Body of pancreas (tissue), 4 donors: ENCODE data around the gene BTNL8. TPM values are rescaled to one million over a fixed set of nuclear protein-coding genes. Genes with fewer than 3 reads are reported as not detected.

Experiments
- ATAC-seq: fragments of 150-250 bp; one replicate; pipeline ENCODE4 v1.9.1; 2016
- DNase-seq, 4 donors: peaks; one replicate each; pipeline ENCODE4 v3.0.0-alpha.2; 2019
- H3K27ac ChIP-seq, 4 donors: fragments of 200-600 bp; sonication (generic); 1 replicate in 3 of 4; 2 replicates in 1 of 4; pipeline versions ENCODE4 v1.5.1 to v1.6.1; 2016 to 2019; ENCODE audit warnings: mild to moderate bottlenecking in 1 of 4, mixed read lengths in 1 of 4, moderate library complexity in 1 of 4
- H3K27me3 ChIP-seq, 2 donors: fragments of 200-600 bp; sonication (generic); one replicate each; pipeline ENCODE4 v1.6.0; 2016; ENCODE audit warnings: mild to moderate bottlenecking in 1 of 2
- H3K36me3 ChIP-seq, 2 donors: fragments of 200-600 bp; sonication (generic); replicated peaks in 1 of 2; 2 replicates each; pipeline ENCODE4 v1.5.1; 2016; ENCODE audit warnings: low read depth in 2 of 2; ENCODE audit not compliant: insufficient read depth in 1 of 2
- H3K4me1 ChIP-seq: fragments of 200-600 bp; sonication (generic); one replicate; pipeline ENCODE4 v1.6.0; 2016
- H3K4me3 ChIP-seq, 2 donors: fragments of 200-600 bp; sonication (generic); 1 replicate in 1 of 2; 2 replicates in 1 of 2; pipeline ENCODE4 v1.5.1; 2016 to 2019
- H3K9me3 ChIP-seq, 3 donors: fragments of 200-600 bp; sonication (generic); 1 replicate in 2 of 3; 2 replicates in 1 of 3; pipeline ENCODE4 v1.5.1; 2016
- POLR2A ChIP-seq, 3 donors: fragments of 450-650 bp; IDR thresholded peaks; one replicate each; pipeline ENCODE4 v1.6.1; 2016; ENCODE audit warnings: antibody characterized with exemption in 3 of 3, mild to moderate bottlenecking in 2 of 3
- WGBS, 2 donors: methylation state at CpG; one replicate each; pipeline ENCODE4 v1.1.5; 2017; 5-methylcytosine and 5-hydroxymethylcytosine counted together
- intact Hi-C: fragments of 100-400 bp; cut with DNase I; formaldehyde crosslinking; loops from one replicate; pipeline ENCODE4 v1.15.1; 2023
- total RNA-seq, 2 donors: library from RNA; depleted of rRNA; stranded (reverse); fragments of >200 nt; gene quantifications; one replicate each; pipeline ENCODE4 v1.1.0, GENCODE V29; 2016
- TF ChIP-seq, protein P1 (sequence below), 7 experiments: fragments of 450-650 bp in 4 of 7; fragments of 200-600 bp in 3 of 7; sonication (generic) in 3 of 7; IDR thresholded peaks; one replicate each; pipeline ENCODE4 v1.5.1; 2016 to 2019; ENCODE audit warnings: antibody characterized with exemption in 7 of 7

The BTNL8 gene
- total RNA-seq, 2 donors from 2014 or later: 1.0 TPM; not detected in 1

DNA sequence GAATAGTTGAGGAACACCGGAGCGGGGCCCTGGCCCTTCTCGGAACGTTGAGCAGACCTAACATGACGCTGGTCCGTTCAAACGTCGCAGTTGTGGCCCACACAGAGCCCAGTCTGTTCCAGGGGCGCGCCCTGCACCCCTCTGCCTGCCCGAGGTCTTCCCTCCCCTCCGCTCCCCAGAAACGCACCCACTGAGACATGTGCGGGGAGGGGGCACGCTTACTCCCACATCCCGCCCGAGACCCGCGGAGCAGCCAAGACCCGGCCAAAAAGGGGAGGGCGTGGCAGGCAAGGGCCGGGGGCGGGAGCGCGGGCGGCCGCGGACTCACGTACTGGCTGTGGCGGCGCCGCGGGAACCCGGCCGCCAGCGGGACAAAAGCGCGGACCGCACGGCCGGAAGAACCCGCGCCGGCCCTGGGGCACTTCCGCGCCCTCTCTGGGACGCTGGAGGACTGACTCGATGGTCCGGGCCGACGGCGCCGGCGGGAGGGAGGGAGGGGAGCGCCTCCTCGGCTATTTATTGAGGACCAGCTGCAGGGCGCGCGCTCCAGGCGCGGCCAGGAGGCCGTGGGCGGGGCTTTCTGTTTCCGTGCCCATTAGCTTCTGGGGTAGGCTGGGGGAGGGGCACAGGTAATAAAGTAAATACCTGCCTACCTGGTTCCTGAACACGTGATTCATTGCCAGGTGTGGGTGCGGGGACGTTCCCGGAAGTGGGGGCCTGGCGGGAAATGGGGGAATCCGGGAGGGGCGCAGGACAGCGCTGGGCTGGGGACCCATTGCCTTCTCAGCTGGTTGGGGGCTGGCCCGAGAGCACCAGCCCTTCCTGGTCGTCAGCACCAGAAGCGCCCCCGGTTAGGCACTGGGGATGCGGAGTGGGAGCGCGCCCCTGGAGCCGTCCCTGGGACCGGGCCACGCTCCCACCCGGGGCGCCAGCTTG is 37.8 kb upstream of the BTNL8 start, which contains the start of gene ZFP62:
Gene ZFP62 (minus strand): TSS at position 390 of the 936 bp plus-strand sequence. CDS start 57 bp downstream, at position 333.
- H3K27me3 ChIP-seq: no peaks in the 10 kb centered on the region
- ATAC-seq: peak; percentile 93
- H3K36me3 ChIP-seq: peaks cover 0 to 1% of the 10 kb centered on the region in 2 donors
- WGBS, 2 donors: 1% methylated on average over 14 to 82 of the region's 84 CpGs
- H3K27ac ChIP-seq: peak within 1 kb of the TSS; percentile 87 to 95 (median 92)
- intact Hi-C loops: loop anchor here (10.0 kb wide), 1 partner anchor 294 kb away; no protein-coding TSS in a partner anchor
- no peaks in the 10 kb centered on the region for H3K9me3 ChIP-seq
- peak; percentile 93 to 97 (median 96) for DNase-seq
- H3K4me1 ChIP-seq: peaks cover 21% of the 10 kb centered on the region
- peak within 1 kb of the TSS; percentile 67 to 92 for H3K4me3 ChIP-seq
- TF ChIP-seq POLR2A (IDR thresholded peaks at IDR 0.05): peak; percentile 67 to 86 (median 85)
- TF ChIP-seq, protein P1, sequence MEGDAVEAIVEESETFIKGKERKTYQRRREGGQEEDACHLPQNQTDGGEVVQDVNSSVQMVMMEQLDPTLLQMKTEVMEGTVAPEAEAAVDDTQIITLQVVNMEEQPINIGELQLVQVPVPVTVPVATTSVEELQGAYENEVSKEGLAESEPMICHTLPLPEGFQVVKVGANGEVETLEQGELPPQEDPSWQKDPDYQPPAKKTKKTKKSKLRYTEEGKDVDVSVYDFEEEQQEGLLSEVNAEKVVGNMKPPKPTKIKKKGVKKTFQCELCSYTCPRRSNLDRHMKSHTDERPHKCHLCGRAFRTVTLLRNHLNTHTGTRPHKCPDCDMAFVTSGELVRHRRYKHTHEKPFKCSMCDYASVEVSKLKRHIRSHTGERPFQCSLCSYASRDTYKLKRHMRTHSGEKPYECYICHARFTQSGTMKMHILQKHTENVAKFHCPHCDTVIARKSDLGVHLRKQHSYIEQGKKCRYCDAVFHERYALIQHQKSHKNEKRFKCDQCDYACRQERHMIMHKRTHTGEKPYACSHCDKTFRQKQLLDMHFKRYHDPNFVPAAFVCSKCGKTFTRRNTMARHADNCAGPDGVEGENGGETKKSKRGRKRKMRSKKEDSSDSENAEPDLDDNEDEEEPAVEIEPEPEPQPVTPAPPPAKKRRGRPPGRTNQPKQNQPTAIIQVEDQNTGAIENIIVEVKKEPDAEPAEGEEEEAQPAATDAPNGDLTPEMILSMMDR (IDR thresholded peaks at IDR 0.05): peak in 3 of 7 experiments; percentile 6 to 31 (median 24)

DNA sequence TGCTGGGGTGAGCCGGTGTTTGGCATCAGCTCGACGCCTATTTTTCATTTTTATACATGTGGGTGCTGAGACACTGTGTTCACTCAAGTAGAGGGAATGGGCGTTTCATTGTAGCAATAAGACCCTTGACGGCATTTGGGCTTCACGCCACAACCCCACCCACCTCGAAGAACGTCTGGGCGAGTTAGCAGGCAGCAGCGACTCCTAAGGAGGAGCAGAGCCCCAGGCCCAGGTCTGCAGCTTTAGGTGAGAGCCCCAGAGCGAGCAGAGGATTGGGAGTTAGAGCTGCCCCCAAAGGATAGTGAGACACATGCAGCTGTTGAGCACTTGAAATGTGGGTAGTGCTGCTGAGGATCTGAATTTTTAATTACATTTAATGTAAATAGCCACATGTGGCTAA is 36.3 kb upstream of the BTNL8 start:
- Histone ChIP-seq H3K27me3 (no peaks in the 10 kb centered on the region), H3K4me3 (no peak overlapping the region), H3K27ac (no peak overlapping the region), H3K36me3 (no peaks in the 10 kb centered on the region), H3K9me3 (no peaks in the 10 kb centered on the region), H3K4me1 (peaks cover 29% of the 10 kb centered on the region)
- DNase-seq (no peak), ATAC-seq (no peak)
- intact Hi-C loops: loop anchor here (10.0 kb wide), 1 partner anchor 292 kb away; no protein-coding TSS in a partner anchor
- 67 to 69% methylated on average over 10 to 11 of the region's 11 CpGs for WGBS, 2 donors
- TF ChIP-seq, protein P1 (IDR thresholded peaks at IDR 0.05): no peak
- TF ChIP-seq POLR2A (IDR thresholded peaks at IDR 0.05): no peak

DNA sequence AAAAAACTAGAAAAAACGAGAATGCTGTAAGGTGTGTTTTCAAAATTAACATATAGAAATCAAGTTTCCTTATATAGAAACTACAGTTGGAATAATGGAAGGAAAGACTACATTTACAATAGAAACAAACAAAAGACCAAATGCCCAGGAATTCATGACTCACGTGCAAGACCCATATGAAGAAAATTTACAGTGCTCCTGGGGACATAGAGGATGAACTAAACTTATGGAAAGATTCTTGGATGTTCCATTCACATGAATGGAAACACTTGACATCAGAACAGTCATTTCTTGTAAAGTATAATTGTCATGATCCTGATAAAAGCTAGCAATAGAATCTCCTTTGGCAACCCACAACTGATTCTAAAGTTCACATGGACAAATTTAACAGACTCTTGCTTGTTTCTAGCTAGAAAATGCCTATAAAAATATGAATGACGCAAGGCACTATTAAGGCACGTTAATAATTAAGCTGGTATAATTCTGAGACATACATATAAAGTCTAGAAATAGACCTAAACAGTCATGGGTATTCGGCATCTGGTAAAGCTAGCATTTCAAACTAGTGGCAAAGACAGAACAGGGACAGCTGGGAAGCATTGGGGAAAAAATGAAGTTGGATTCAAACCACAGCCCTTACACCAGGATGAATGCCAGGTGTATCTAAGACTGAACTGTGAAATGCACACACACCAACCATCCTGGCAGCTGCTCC is 32.8 kb upstream of the BTNL8 start:
- 26 to 30% methylated on average over 5 of the region's 5 CpGs for WGBS, 2 donors
- Histone ChIP-seq H3K27me3 (no peaks in the 10 kb centered on the region), H3K27ac (peak overlapping the region; percentile 56 to 64 (median 58)), H3K4me3 (no peak overlapping the region), H3K4me1 (peaks cover 31% of the 10 kb centered on the region), H3K36me3 (no peaks in the 10 kb centered on the region), H3K9me3 (no peaks in the 10 kb centered on the region)
- TF ChIP-seq, protein P1 (IDR thresholded peaks at IDR 0.05): no peak
- no peak for TF ChIP-seq POLR2A (IDR thresholded peaks at IDR 0.05)
- DNase-seq (peak in 1 of 4 donors; percentile 41), ATAC-seq (no peak)
- intact Hi-C loops: loop anchor here (10.0 kb wide), 1 partner anchor 289 kb away; no protein-coding TSS in a partner anchor

DNA sequence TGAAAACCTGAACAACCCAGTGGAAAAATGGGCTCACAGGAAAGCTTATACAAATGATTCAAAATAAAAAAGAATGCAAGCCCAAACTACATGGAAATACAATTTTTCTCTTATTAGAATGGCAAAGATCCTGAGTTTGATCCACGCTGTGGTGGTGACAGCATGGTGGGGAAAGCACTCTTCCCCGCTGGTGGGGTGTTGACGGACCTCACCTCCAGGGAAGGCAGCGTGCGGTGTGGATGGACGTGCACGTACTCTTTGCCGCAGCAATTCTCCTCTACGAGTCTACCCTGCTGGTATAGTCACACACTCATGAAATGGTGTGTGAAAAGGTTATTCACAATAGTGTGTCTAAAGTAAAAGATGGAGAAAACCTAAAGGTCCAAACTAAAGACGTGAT is 32.0 kb upstream of the BTNL8 start:
- Histone ChIP-seq H3K36me3 (no peaks in the 10 kb centered on the region), H3K9me3 (no peaks in the 10 kb centered on the region), H3K4me3 (no peak overlapping the region), H3K4me1 (peaks cover 31% of the 10 kb centered on the region), H3K27ac (peak overlapping the region in 1 of 4 donors; percentile 56), H3K27me3 (no peaks in the 10 kb centered on the region)
- DNase-seq: no peak
- WGBS, 2 donors: 86 to 87% methylated on average over 10 of the region's 10 CpGs
- intact Hi-C loops: loop anchor here (10.0 kb wide), 1 partner anchor 288 kb away; no protein-coding TSS in a partner anchor
- TF ChIP-seq, protein P1 (IDR thresholded peaks at IDR 0.05): no peak
- ATAC-seq: no peak
